Spleen (tissue), 7 donors: ENCODE results near the gene GLUL.

Experiments
- CTCF ChIP-seq, 11 experiments: fragments of 200-600 bp in 7 of 11; fragments of 450-650 bp in 4 of 11; sonication (generic) in 4 of 11; IDR thresholded peaks in 8 of 11; conservative IDR thresholded peaks in 3 of 11; 1 replicate in 7 of 11; 2 replicates in 4 of 11; pipeline versions ENCODE4 v1.4.0 to v1.8.0; 2016 to 2021; ENCODE audit warnings: antibody characterized with exemption in 11 of 11, inconsistent platforms in 4 of 11, mild to moderate bottlenecking in 1 of 11
- POLR2A ChIP-seq, 3 donors: fragments of 450-650 bp; IDR thresholded peaks; one replicate each; pipeline ENCODE4 v1.5.1; 2017; ENCODE audit warnings: antibody characterized with exemption in 3 of 3, mild to moderate bottlenecking in 1 of 3
- POLR2AphosphoS5 ChIP-seq, 3 donors: sonication (generic); formaldehyde crosslinking; IDR thresholded peaks; one replicate each; pipeline ENCODE4 v1.5.1; 2017; ENCODE audit warnings: antibody characterized with exemption in 3 of 3
- donor health status: DM: no; HTN: no; CAD: no; lungs with moderate emphysema.
- donor health status: DM: no; HTN: no; CAD: no.
- donor health status: DM: no; HTN: no; CAD: no.

GRCh38 chr1:182433580-182433979, 42.0 kb upstream of the GLUL start:
- no peak for TF ChIP-seq CTCF (IDR thresholded peaks at IDR 0.05 in 8 of 11, conservative IDR thresholded peaks at IDR 0.05 in 3 of 11)
- no peak for TF ChIP-seq POLR2A (IDR thresholded peaks at IDR 0.05)
- no peak for TF ChIP-seq POLR2AphosphoS5 (IDR thresholded peaks at IDR 0.05)
